Lung (tissue), 12 donors: Measurements from ENCODE around the gene TNFAIP8L3. TPM values are rescaled to one million over a fixed set of nuclear protein-coding genes. Genes with fewer than 3 reads are reported as not detected.
A peak's percentile ranks its signal among the peaks of the same experiment; 100 is the strongest.

Experiments used
- ATAC-seq: fragments of 200-7000 bp; cut with Tn5 transposase; one replicate; pipeline ENCODE4 v1.9.1; 2020; ENCODE audit warnings: moderate number of reproducible peaks; ENCODE audit not compliant: insufficient read depth, low FRiP score
- DNase-seq, 3 donors: peaks; one replicate each; pipeline ENCODE4 v3.0.0-alpha.2; 2013 to 2017
- H3K27ac ChIP-seq, 2 donors: one replicate each; pipeline ENCODE4 v1.5.1; 2013; ENCODE audit warnings: mild to moderate bottlenecking in 2 of 2, moderate library complexity in 2 of 2, control low read depth in 1 of 2, inconsistent platforms in 1 of 2, low read depth in 1 of 2, low read length in 1 of 2
- H3K27me3 ChIP-seq, 3 donors: one replicate each; pipeline ENCODE4 v1.5.1; 2013; ENCODE audit warnings: low read length in 2 of 3; ENCODE audit not compliant: control insufficient read depth in 3 of 3, insufficient read depth in 3 of 3
- H3K36me3 ChIP-seq, 4 donors: one replicate each; pipeline ENCODE4 v1.5.1; 2013; ENCODE audit warnings: low read length in 4 of 4, mild to moderate bottlenecking in 1 of 4, moderate library complexity in 1 of 4; ENCODE audit not compliant: control insufficient read depth in 4 of 4, insufficient read depth in 4 of 4
- H3K4me1 ChIP-seq, 5 donors: one replicate each; pipeline ENCODE4 v1.5.1; 2013; ENCODE audit warnings: low read length in 5 of 5, mild to moderate bottlenecking in 2 of 5, moderate library complexity in 1 of 5; ENCODE audit not compliant: control insufficient read depth in 5 of 5, insufficient read depth in 5 of 5
- H3K4me3 ChIP-seq: one replicate; pipeline ENCODE4 v1.5.1; 2013; ENCODE audit warnings: mild to moderate bottlenecking, control low read depth, moderate library complexity
- H3K9ac ChIP-seq, 2 donors: one replicate each; pipeline ENCODE4 v1.5.1; 2013; ENCODE audit warnings: low read length in 2 of 2, control low read depth in 1 of 2; ENCODE audit not compliant: insufficient read depth in 1 of 2
- H3K9me3 ChIP-seq, 4 donors: one replicate each; pipeline ENCODE4 v1.5.1; 2013; ENCODE audit warnings: low read length in 3 of 4, mild to moderate bottlenecking in 1 of 4, moderate library complexity in 1 of 4; ENCODE audit not compliant: control insufficient read depth in 4 of 4, insufficient read depth in 3 of 4
- WGBS, 2 donors: extraction: QIAGEN DNeasy Blood & Tissue Kit; methylation state at CpG; one replicate each; pipeline ENCODE4 v1.1.7; 2013; 5-methylcytosine and 5-hydroxymethylcytosine counted together
- polyA plus RNA-seq, 2 donors: library from polyadenylated mRNA; stranded (reverse); fragments of 200-250 nt; gene quantifications; one replicate each; pipeline ENCODE4 v1.2.1, GENCODE V29; 2013
- total RNA-seq, 2 donors: library from RNA; depleted of rRNA in 1 of 2; stranded (reverse); fragments of >200 nt in 1 of 2; gene quantifications; one replicate each; pipeline ENCODE4 v1.2.1, GENCODE V29; 2014 to 2021
- TF ChIP-seq, protein P1 (sequence below): IDR thresholded peaks from 2 replicates; pipeline ENCODE4 v1.5.1; 2012; ENCODE audit warnings: mild to moderate bottlenecking; ENCODE audit errors: control extremely low read depth, extremely low read depth
- donor health status: control.
- donor health status: control.
- donor health status: Bipolar disorder and iron deficiency.
- donor health status: healthy.
- donor health status: DM: yes; HTN: yes; CAD: no.

TNFAIP8L3 gene
- total and polyA plus RNA-seq, 4 donors, result 3.7 to 20.5 (median 9.9) TPM

- 33 to 44% methylated on average over 32 of the region's 32 CpGs for WGBS, 2 donors
- ATAC-seq (peak; percentile 56), DNase-seq (peak; percentile 89 to 92 (median 91))
- no peaks in the 10 kb centered on the region for H3K9me3 ChIP-seq
- no peak overlapping the region for H3K4me3 ChIP-seq
- no peak overlapping the region for H3K27ac ChIP-seq
- TF ChIP-seq, protein P1, sequence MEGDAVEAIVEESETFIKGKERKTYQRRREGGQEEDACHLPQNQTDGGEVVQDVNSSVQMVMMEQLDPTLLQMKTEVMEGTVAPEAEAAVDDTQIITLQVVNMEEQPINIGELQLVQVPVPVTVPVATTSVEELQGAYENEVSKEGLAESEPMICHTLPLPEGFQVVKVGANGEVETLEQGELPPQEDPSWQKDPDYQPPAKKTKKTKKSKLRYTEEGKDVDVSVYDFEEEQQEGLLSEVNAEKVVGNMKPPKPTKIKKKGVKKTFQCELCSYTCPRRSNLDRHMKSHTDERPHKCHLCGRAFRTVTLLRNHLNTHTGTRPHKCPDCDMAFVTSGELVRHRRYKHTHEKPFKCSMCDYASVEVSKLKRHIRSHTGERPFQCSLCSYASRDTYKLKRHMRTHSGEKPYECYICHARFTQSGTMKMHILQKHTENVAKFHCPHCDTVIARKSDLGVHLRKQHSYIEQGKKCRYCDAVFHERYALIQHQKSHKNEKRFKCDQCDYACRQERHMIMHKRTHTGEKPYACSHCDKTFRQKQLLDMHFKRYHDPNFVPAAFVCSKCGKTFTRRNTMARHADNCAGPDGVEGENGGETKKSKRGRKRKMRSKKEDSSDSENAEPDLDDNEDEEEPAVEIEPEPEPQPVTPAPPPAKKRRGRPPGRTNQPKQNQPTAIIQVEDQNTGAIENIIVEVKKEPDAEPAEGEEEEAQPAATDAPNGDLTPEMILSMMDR, result no peak
- peaks cover 0 to 13% (median 2%) of the 10 kb centered on the region in 5 donors for H3K4me1 ChIP-seq
- H3K9ac ChIP-seq, result peak overlapping the region in 1 of 2 donors; percentile 67
- no peaks in the 10 kb centered on the region for H3K36me3 ChIP-seq
- no peaks in the 10 kb centered on the region for H3K27me3 ChIP-seq
Measured at GRCh38 chr15:51077221-51078153, 17.2 kb downstream of the TNFAIP8L3 start.

GRCh38 chr15:51076524-51077220, 18.0 kb downstream of the TNFAIP8L3 start:
- no peaks in the 10 kb centered on the region for H3K9me3 ChIP-seq
- ATAC-seq, result no peak
- no peak overlapping the region for H3K9ac ChIP-seq

GRCh38 chr15:51075826-51076523, 18.7 kb downstream of the TNFAIP8L3 start:
- 72 to 82% methylated on average over 7 of the region's 7 CpGs for WGBS, 2 donors
- no peak overlapping the region for H3K27ac ChIP-seq
- H3K9ac ChIP-seq, result no peak overlapping the region
- DNase-seq (no peak), ATAC-seq (no peak)
- H3K27me3 ChIP-seq, result no peaks in the 10 kb centered on the region
- peaks cover 0 to 13% (median 2%) of the 10 kb centered on the region in 5 donors for H3K4me1 ChIP-seq
- no peak overlapping the region for H3K4me3 ChIP-seq
- H3K9me3 ChIP-seq, result no peaks in the 10 kb centered on the region
- TF ChIP-seq, protein P1, result no peak
- no peaks in the 10 kb centered on the region for H3K36me3 ChIP-seq

More at GRCh38 chr15:51076524-51077220, 18.0 kb downstream of the TNFAIP8L3 start:
- H3K27me3 ChIP-seq, result no peaks in the 10 kb centered on the region
- TF ChIP-seq, protein P1, result no peak
- no peak overlapping the region for H3K4me3 ChIP-seq
- peaks cover 0 to 13% (median 2%) of the 10 kb centered on the region in 5 donors for H3K4me1 ChIP-seq
- WGBS, 2 donors, result 74 to 83% methylated on average over 16 of the region's 16 CpGs
- no peaks in the 10 kb centered on the region for H3K36me3 ChIP-seq
- no peak overlapping the region for H3K27ac ChIP-seq
- no peak for DNase-seq
